Kidney (tissue), 14 donors: Measurements from ENCODE around the gene SULT1A1. TPM values are rescaled to one million over a fixed set of nuclear protein-coding genes. Genes with fewer than 3 reads are reported as not detected.
A peak's percentile ranks its signal among the peaks of the same experiment; 100 is the strongest.
"Not testable (repeated sequence)": the region's sequence is repeated elsewhere in the genome, so short reads cannot be mapped to it uniquely, and the experiment has no call there.

ENCODE experiments used
- DNase-seq, 5 donors: peaks; one replicate each; pipeline ENCODE4 v3.0.0-alpha.2; 2013 to 2020
- FAIRE-seq: peaks from 2 replicates; lab custom pipeline; 2012; peaks lifted over from hg19 to GRCh38; lab: Jason Lieb, UNC
- H3K27ac ChIP-seq, 2 donors: one replicate each; pipeline ENCODE4 v1.7.0; 2013; ENCODE audit warnings: low read depth in 2 of 2, low read length in 2 of 2, inconsistent platforms in 1 of 2
- H3K27me3 ChIP-seq: one replicate; pipeline ENCODE4 v1.7.1; 2013; ENCODE audit warnings: low read length, inconsistent platforms; ENCODE audit not compliant: control insufficient read depth, insufficient read depth
- H3K36me3 ChIP-seq, 3 donors: one replicate each; pipeline versions ENCODE4 v1.7.0 to v1.7.1; 2013; ENCODE audit warnings: low read length in 3 of 3, control low read depth in 1 of 3, inconsistent platforms in 1 of 3; ENCODE audit not compliant: insufficient read depth in 3 of 3, control insufficient read depth in 2 of 3
- H3K4me1 ChIP-seq, 3 donors: one replicate each; pipeline versions ENCODE4 v1.7.0 to v1.7.1; 2013; ENCODE audit warnings: low read length in 3 of 3, inconsistent platforms in 1 of 3, low read depth in 1 of 3; ENCODE audit not compliant: control insufficient read depth in 2 of 3, insufficient read depth in 2 of 3
- H3K4me3 ChIP-seq, 3 donors: one replicate each; pipeline versions ENCODE4 v1.7.0 to v1.8.1; 2013; ENCODE audit warnings: low read length in 3 of 3, control low read depth in 1 of 3, inconsistent platforms in 1 of 3
- H3K9ac ChIP-seq, 3 donors: one replicate each; pipeline versions ENCODE4 v1.7.0 to v1.7.1; 2013; ENCODE audit warnings: low read length in 3 of 3, control low read depth in 1 of 3, inconsistent platforms in 1 of 3
- H3K9me3 ChIP-seq, 3 donors: one replicate each; pipeline versions ENCODE4 v1.7.0 to v1.7.1; 2013; ENCODE audit warnings: low read length in 3 of 3, control low read depth in 1 of 3, inconsistent platforms in 1 of 3; ENCODE audit not compliant: control insufficient read depth in 2 of 3, insufficient read depth in 1 of 3
- CTCF ChIP-seq: IDR thresholded peaks from 3 replicates; pipeline ENCODE4 v1.5.1; 2012; ENCODE audit warnings: mild to moderate bottlenecking, moderate library complexity, borderline replicate concordance; ENCODE audit not compliant: insufficient read depth; ENCODE audit errors: extremely low read depth
- intact Hi-C: fragments of 100-400 bp; cut with DNase I; formaldehyde crosslinking; loops from one replicate; pipeline ENCODE4 v1.11.1; 2022
- polyA plus RNA-seq: library from polyadenylated mRNA; stranded (reverse); fragments of 350-450 nt; fragmentation: Illumina TruSeq; extraction: RNeasy Lipid Tissue Mini Kit (QIAGEN cat#74804); gene quantifications from one replicate; pipeline ENCODE4 v1.2.3, GENCODE V29; 2014; ENCODE audit warnings: low read depth, low replicate concordance; ENCODE audit not compliant: insufficient read depth
- total RNA-seq: library from RNA; stranded (reverse); fragmentation: NEBNext Ultra II Directional; extraction: Animal tissue kit (Norgen Biotek cat#: 25700); gene quantifications from one replicate; pipeline ENCODE4 v1.2.1, GENCODE V29; 2021
- donor health status: control.
- donor health status: control.
- donor health status: control.
- donor health status: control.
- donor health status: control.
- donor health status: DM: yes; HTN: yes; CAD: no.
- donor health status: Normal renal cell carcinoma (clear cell type).

Gene SULT1A1
- total and polyA plus RNA-seq, 2 donors from 2014 or later: 20.7 to 50.2 TPM

GRCh38 chr16:28597692-28598261 is 12.1 kb downstream of the SULT1A1 start:
- DNase-seq: peak in 4 of 5 donors; percentile 32 to 61 (median 54)

DNA sequence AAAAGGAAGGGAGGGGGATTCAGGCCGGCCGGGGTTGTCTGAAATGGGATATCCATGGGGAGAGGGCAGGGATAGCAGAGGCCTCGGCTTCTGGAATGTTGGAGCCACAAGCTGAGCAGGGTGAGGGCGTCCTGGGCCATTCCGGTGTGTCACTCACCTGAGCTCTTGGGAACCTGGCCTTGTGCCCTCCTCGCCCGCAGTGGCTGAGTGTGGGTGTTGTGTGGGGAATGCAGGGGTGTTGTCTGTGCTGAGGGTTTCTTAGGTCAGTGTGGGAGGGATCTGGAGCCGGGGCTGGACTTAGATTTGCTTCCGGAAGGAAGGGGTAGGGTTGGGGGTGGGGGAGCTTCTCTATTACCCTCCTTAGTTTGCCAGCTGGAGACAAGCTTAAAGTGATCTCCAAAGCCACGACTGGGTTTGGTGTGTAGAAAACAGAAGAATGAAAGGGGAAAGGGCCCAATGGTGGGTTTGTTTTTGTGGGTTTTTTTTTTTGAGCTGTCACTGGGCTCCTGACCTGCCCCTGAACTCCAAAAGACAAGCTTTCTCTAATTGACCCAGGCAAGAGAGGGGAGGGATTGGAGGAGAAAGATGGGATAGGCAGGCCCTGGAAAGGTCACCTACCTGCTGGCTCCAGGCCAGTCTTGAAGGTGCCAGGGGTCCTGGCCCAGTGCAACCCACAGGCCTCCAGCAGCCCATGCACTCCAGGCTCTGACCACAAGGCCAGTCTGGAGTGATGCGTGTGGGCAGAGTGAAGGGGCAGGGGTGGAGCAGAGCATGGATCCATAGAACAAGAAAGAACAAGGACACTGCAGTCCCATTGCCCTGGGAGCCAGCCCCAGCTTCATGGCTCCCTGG is 12.8 kb downstream of the SULT1A1 start, which contains the start of gene SULT1A2:
SULT1A2 (minus strand) TSS at position 211 of the 852 bp plus-strand sequence. CDS start 1,120 bp downstream, outside the sequence.
- intact Hi-C loops: no loop called here
- peaks cover 0 to 8% (median 0%) of the 10 kb centered on the region in 3 donors for H3K4me1 ChIP-seq
- TF ChIP-seq CTCF: no peak
- H3K27me3 ChIP-seq: no peaks in the 10 kb centered on the region
- no peaks in the 10 kb centered on the region for H3K9me3 ChIP-seq
- peak; percentile 80 to 86 (median 81) for DNase-seq
- FAIRE-seq: no peak
- peak within 1 kb of the TSS in 1 of 3 donors; percentile 22 for H3K9ac ChIP-seq
- H3K27ac ChIP-seq: no peak within 1 kb of the TSS
- peak within 1 kb of the TSS in 1 of 3 donors; percentile 41 for H3K4me3 ChIP-seq
- H3K36me3 ChIP-seq: peaks cover 0 to 2% (median 0%) of the 10 kb centered on the region in 3 donors

More at GRCh38 chr16:28597692-28598261, 12.1 kb downstream of the SULT1A1 start:
- intact Hi-C loops: no loop called here
- Histone ChIP-seq H3K27ac (no peak overlapping the region), H3K9me3 (no peaks in the 10 kb centered on the region), H3K9ac (no peak overlapping the region), H3K36me3 (no peaks in the 10 kb centered on the region), H3K27me3 (no peaks in the 10 kb centered on the region), H3K4me3 (no peak overlapping the region), H3K4me1 (peaks cover 0 to 8% (median 0%) of the 10 kb centered on the region in 3 donors)
- no peak for FAIRE-seq
- no peak for TF ChIP-seq CTCF

- FAIRE-seq (no peak), DNase-seq (peak in 1 of 5 donors; percentile 71)
- Histone ChIP-seq H3K4me3 (no peak overlapping the region), H3K9ac (peak overlapping the region in 1 of 3 donors; percentile 22), H3K9me3 (no peaks in the 10 kb centered on the region), H3K36me3 (peaks cover 0 to 2% (median 2%) of the 10 kb centered on the region in 3 donors), H3K27ac (no peak overlapping the region), H3K4me1 (peaks cover 0 to 8% (median 0%) of the 10 kb centered on the region in 3 donors), H3K27me3 (no peaks in the 10 kb centered on the region)
- intact Hi-C loops: no loop called here
- no peak for TF ChIP-seq CTCF
Measured at GRCh38 chr16:28596115-28596630, 13.7 kb downstream of the SULT1A1 start.

DNA sequence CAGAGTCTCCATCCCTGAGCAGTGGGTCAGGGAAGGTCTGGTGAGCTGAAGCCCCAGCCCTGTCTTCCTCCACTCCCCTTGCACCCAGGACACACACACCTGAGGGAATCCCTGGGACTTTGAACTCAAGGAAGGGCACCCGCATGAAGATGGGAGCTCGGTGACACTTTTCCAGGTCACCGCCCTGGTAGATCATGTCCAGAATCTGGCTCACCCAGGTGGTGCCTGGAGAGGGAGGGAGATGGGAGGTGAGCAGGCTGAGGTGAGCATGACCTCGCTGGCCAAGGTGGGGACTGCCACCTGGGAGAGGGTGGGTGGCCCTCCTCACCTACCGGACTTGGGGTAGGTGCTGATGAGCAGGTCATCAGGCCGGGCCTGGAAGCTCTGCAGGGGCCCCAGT is 14.4 kb downstream of the SULT1A1 start:
- H3K27me3 ChIP-seq, H3K9ac ChIP-seq, H3K27ac ChIP-seq, H3K36me3 ChIP-seq, H3K4me3 ChIP-seq, FAIRE-seq, intact Hi-C loops, H3K4me1 ChIP-seq, H3K9me3 ChIP-seq: not testable (repeated sequence)
- peak in 1 of 5 donors; percentile 42 for DNase-seq
